Measurements from ENCODE around the gene TRAPPC2. TPM values are rescaled to one million over a fixed set of nuclear protein-coding genes. Genes with fewer than 3 reads are reported as not detected.

The TRAPPC2 gene
- total and polyA plus RNA-seq, 2 of the 4 experiments (the other 2 are of a cell fraction), result 11.3 to 13.8 TPM

DNA sequence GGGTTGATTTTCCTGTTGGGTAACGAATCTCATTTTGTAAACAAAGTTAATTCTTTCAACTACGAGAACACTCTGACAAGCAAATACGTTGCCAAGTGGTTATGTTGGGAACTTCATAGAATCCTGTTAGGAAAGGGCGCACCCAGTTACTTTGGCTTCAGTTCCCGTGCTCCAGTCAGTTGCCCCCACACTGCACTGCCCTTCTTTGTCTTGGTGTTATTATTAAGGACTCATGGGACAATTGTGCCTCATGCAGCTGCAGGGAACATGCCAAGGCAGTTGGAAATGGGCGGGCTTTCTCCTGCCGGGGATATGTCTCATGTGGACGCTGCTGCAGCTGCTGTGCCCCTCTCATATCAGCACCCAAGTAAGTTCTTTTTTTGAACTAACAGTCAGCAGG lies 29.1 kb upstream of the TRAPPC2 start:
- no peak overlapping the region for H3K4me3 ChIP-seq (ENCODE audit: insufficient read depth, low read depth, low read length)
- H4K91ac ChIP-seq (ENCODE audit: insufficient read depth, low read depth, low read length), result no peak overlapping the region
- H3K36me3 ChIP-seq (ENCODE audit: control insufficient read depth, insufficient read depth, low read length), result peaks cover 28% of the 10 kb centered on the region
- no peak for DNase-seq
- in situ Hi-C loops (cut with MboI; ENCODE audit: low sequenced_read_pairs) (loop anchor here (10.0 kb wide), 1 partner anchor 261 kb away; the partner anchor contains the start of gene GEMIN8), dilution Hi-C loops (cut with HindIII; ENCODE audit: low sequenced_read_pairs, unreplicated experiment) (no loop called here), intact Hi-C loops (cut with micrococcal nuclease) (no loop called here)
- H3K14ac ChIP-seq (replicated peaks; ENCODE audit: low read depth, low read length), result no peak overlapping the region
- no peak for ATAC-seq (ENCODE audit: low read depth)
- WGBS, 2 experiments (ENCODE audit: extremely low coverage in 2 of 2, insufficient read length in 1 of 2), result no CpG with 5 or more reads among the region's 8 CpGs
- ChIA-PET CTCF (no interaction called here), POLR2A (ENCODE audit: unreplicated experiment) (no interaction called here)
- H3K4ac ChIP-seq (ENCODE audit: low read depth, low read length), result no peak overlapping the region
- no peak overlapping the region for H2AK9ac ChIP-seq (replicated peaks; ENCODE audit: low read depth, low read length, poor library complexity)
- H3K27me3 ChIP-seq (ENCODE audit: control insufficient read depth, insufficient read depth, low read length), result no peaks in the 10 kb centered on the region
- H3K79me1 ChIP-seq (ENCODE audit: low read depth in 1 of 2, low read length in 2 of 2), result no peaks in the 10 kb centered on the region
- H3K9me3 ChIP-seq (ENCODE audit: control insufficient read depth, insufficient read depth, low read length), result no peaks in the 10 kb centered on the region
- H3K9ac ChIP-seq (ENCODE audit: low read depth, low read length), result no peak overlapping the region
- H3K4me2 ChIP-seq (ENCODE audit: low read depth, low read length), result no peak overlapping the region
- no peak overlapping the region for H3K18ac ChIP-seq (ENCODE audit: low read depth, low read length)
- no peak overlapping the region for H3K56ac ChIP-seq (ENCODE audit: extremely low read depth, insufficient read depth, low read length)
- no peaks in the 10 kb centered on the region for H3K4me1 ChIP-seq (ENCODE audit: control insufficient read depth, insufficient read depth, low read length)
- no TSS peak for BruUV-seq (replicated peaks)
- H2AFZ ChIP-seq (replicated peaks; ENCODE audit: low read length, poor library complexity), result no peak overlapping the region
- no peak overlapping the region for H2BK120ac ChIP-seq (ENCODE audit: low read depth, low read length)
- TF ChIP-seq BHLHE40 (IDR thresholded peaks at IDR 0.05; ENCODE audit: low read depth, low read length) (no peak), FOS (IDR thresholded peaks at IDR 0.05; ENCODE audit: low read depth, low read length) (no peak), SMC3 (IDR thresholded peaks at IDR 0.05; ENCODE audit: low read depth, low read length) (no peak), MAFK (IDR thresholded peaks at IDR 0.05; ENCODE audit: low read depth, low read length) (no peak), RFX5 (IDR thresholded peaks at IDR 0.05; ENCODE audit: low read depth, low read length) (no peak), MXI1 (IDR thresholded peaks at IDR 0.05; ENCODE audit: borderline replicate concordance, low read depth, low read length) (no peak), CHD1 (IDR thresholded peaks at IDR 0.05; ENCODE audit: low read depth, low read length) (no peak), RAD21 (IDR thresholded peaks at IDR 0.05; ENCODE audit: low read length) (no peak), CEBPB (IDR thresholded peaks at IDR 0.05; ENCODE audit: low read depth, low read length) (no peak), RCOR1 (IDR thresholded peaks at IDR 0.05; ENCODE audit: insufficient replicate concordance, low read length) (no peak), NFE2L2 (IDR thresholded peaks at IDR 0.05; ENCODE audit: low read depth, low read length) (no peak), POLR2A (IDR thresholded peaks at IDR 0.05; ENCODE audit: low read depth, low read length) (no peak), MAZ (IDR thresholded peaks at IDR 0.05; ENCODE audit: borderline replicate concordance, low read depth, low read length) (no peak)
- TF ChIP-seq, protein P1, sequence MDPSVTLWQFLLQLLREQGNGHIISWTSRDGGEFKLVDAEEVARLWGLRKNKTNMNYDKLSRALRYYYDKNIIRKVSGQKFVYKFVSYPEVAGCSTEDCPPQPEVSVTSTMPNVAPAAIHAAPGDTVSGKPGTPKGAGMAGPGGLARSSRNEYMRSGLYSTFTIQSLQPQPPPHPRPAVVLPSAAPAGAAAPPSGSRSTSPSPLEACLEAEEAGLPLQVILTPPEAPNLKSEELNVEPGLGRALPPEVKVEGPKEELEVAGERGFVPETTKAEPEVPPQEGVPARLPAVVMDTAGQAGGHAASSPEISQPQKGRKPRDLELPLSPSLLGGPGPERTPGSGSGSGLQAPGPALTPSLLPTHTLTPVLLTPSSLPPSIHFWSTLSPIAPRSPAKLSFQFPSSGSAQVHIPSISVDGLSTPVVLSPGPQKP (IDR thresholded peaks at IDR 0.05; ENCODE audit: borderline replicate concordance, low read depth, low read length), result no peak
- TF ChIP-seq, protein P2, sequence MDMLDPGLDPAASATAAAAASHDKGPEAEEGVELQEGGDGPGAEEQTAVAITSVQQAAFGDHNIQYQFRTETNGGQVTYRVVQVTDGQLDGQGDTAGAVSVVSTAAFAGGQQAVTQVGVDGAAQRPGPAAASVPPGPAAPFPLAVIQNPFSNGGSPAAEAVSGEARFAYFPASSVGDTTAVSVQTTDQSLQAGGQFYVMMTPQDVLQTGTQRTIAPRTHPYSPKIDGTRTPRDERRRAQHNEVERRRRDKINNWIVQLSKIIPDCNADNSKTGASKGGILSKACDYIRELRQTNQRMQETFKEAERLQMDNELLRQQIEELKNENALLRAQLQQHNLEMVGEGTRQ (IDR thresholded peaks at IDR 0.05; ENCODE audit: low read depth, low read length), result no peak
- TF ChIP-seq, protein P3, sequence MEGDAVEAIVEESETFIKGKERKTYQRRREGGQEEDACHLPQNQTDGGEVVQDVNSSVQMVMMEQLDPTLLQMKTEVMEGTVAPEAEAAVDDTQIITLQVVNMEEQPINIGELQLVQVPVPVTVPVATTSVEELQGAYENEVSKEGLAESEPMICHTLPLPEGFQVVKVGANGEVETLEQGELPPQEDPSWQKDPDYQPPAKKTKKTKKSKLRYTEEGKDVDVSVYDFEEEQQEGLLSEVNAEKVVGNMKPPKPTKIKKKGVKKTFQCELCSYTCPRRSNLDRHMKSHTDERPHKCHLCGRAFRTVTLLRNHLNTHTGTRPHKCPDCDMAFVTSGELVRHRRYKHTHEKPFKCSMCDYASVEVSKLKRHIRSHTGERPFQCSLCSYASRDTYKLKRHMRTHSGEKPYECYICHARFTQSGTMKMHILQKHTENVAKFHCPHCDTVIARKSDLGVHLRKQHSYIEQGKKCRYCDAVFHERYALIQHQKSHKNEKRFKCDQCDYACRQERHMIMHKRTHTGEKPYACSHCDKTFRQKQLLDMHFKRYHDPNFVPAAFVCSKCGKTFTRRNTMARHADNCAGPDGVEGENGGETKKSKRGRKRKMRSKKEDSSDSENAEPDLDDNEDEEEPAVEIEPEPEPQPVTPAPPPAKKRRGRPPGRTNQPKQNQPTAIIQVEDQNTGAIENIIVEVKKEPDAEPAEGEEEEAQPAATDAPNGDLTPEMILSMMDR (conservative IDR thresholded peaks at IDR 0.05; ENCODE audit: low read depth, low read length), result no peak
- H2BK15ac ChIP-seq (ENCODE audit: low read depth, low read length), result no peak overlapping the region
- H2AK5ac ChIP-seq (ENCODE audit: low read depth, low read length), result no peak overlapping the region
- no peak overlapping the region for H3K23ac ChIP-seq (ENCODE audit: low read depth, low read length)
- no peaks in the 10 kb centered on the region for H4K20me1 ChIP-seq (ENCODE audit: insufficient read depth, low read length)
- no peak overlapping the region for H4K5ac ChIP-seq (ENCODE audit: low read depth, low read length)
- no peak overlapping the region for H2BK5ac ChIP-seq (ENCODE audit: low read depth, low read length, poor library complexity, severe bottlenecking)
- no peak overlapping the region for H4K8ac ChIP-seq (ENCODE audit: low read depth in 2 of 2, low read length in 2 of 2)
- H3K9me1 ChIP-seq (ENCODE audit: insufficient read depth, low read length), result no peaks in the 10 kb centered on the region
- H3K27ac ChIP-seq (ENCODE audit: insufficient read depth, low read length), result no peak overlapping the region
- H2BK20ac ChIP-seq (ENCODE audit: low read depth, low read length), result no peak overlapping the region
